Endodermal cell (in vitro differentiated cells): ENCODE data around the gene MS4A10. TPM values are rescaled to one million over a fixed set of nuclear protein-coding genes. Genes with fewer than 3 reads are reported as not detected.

Experiments
- DNase-seq: peaks from one replicate; pipeline ENCODE4 v3.0.0-alpha.2; 2017
- H3K27ac ChIP-seq: 2 replicates; pipeline ENCODE4 v1.5.1; 2013; ENCODE audit warnings: mild to moderate bottlenecking, low read depth, low read length, moderate library complexity
- H3K27me3 ChIP-seq: 2 replicates; pipeline ENCODE4 v1.6.1; 2013; ENCODE audit warnings: mild to moderate bottlenecking, low read length, moderate library complexity; ENCODE audit not compliant: insufficient read depth, control insufficient read depth, poor library complexity, severe bottlenecking
- H3K36me3 ChIP-seq: 2 replicates; pipeline ENCODE4 v1.7.0; 2013; ENCODE audit warnings: mild to moderate bottlenecking, low read length, moderate library complexity; ENCODE audit not compliant: control insufficient read depth, insufficient read depth
- H3K4me1 ChIP-seq: one replicate; pipeline ENCODE4 v1.7.0; 2013; ENCODE audit warnings: low read length; ENCODE audit not compliant: control insufficient read depth, insufficient read depth
- H3K4me3 ChIP-seq: 2 replicates; pipeline ENCODE4 v1.5.1; 2013; ENCODE audit warnings: mild to moderate bottlenecking, low read length, moderate library complexity
- H3K9ac ChIP-seq: 2 replicates; pipeline ENCODE4 v1.6.1; 2013; ENCODE audit warnings: mild to moderate bottlenecking, low read length, moderate library complexity; ENCODE audit not compliant: poor library complexity, severe bottlenecking; ENCODE audit errors: extremely low read depth
- H3K9me3 ChIP-seq: 2 replicates; pipeline ENCODE4 v1.6.1; 2013; ENCODE audit warnings: mild to moderate bottlenecking, low read length, moderate library complexity; ENCODE audit not compliant: control insufficient read depth
- H3K27ac Mint-ChIP-seq: 2 replicates; pipeline ENCODE4 v1.8.0; 2020; ENCODE audit warnings: mixed read lengths
- H3K27me3 Mint-ChIP-seq: 2 replicates; pipeline ENCODE4 v1.8.0; 2021; ENCODE audit warnings: mild to moderate bottlenecking, mixed read lengths; ENCODE audit not compliant: insufficient read depth
- H3K36me3 Mint-ChIP-seq: 2 replicates; pipeline ENCODE4 v1.8.0; 2020; ENCODE audit warnings: low read depth, mixed read lengths
- H3K4me1 Mint-ChIP-seq: 2 replicates; pipeline ENCODE4 v1.8.0; 2020; ENCODE audit warnings: mixed read lengths
- H3K4me3 Mint-ChIP-seq: 2 replicates; pipeline ENCODE4 v1.8.0; 2020; ENCODE audit warnings: mild to moderate bottlenecking, moderate library complexity, mixed read lengths
- H3K9me3 Mint-ChIP-seq: 2 replicates; pipeline ENCODE4 v1.8.0; 2020; ENCODE audit warnings: mild to moderate bottlenecking, mixed read lengths
- WGBS, 2 experiments: methylation state at CpG; one replicate each; pipeline versions ENCODE4 v1.1.5 to v1.1.7; 2013; ENCODE audit warnings: missing lambda C conversion rate in 2 of 2, mixed read lengths in 1 of 2; ENCODE audit not compliant: insufficient coverage in 1 of 2, insufficient read length in 1 of 2; 5-methylcytosine and 5-hydroxymethylcytosine counted together
- total RNA-seq, 2 donors: library from RNA; stranded (reverse); fragmentation: NEBNext Ultra II Directional in 1 of 2; extraction: Animal tissue kit (Norgen Biotek cat#: 25700) in 1 of 2; gene quantifications; 2 replicates in 1 of 2; 3 replicates in 1 of 2; pipeline ENCODE4 v1.2.1, GENCODE V29; 2021
- TF ChIP-seq, protein P1 (sequence below): fragments of 200-600 bp; sonication (generic); conservative IDR thresholded peaks from 2 replicates; pipeline ENCODE4 v1.5.0; 2021; ENCODE audit warnings: antibody characterized with exemption, mild to moderate bottlenecking

MS4A10 gene
- total RNA-seq, 2 donors from 2014 or later, result not detected

DNA sequence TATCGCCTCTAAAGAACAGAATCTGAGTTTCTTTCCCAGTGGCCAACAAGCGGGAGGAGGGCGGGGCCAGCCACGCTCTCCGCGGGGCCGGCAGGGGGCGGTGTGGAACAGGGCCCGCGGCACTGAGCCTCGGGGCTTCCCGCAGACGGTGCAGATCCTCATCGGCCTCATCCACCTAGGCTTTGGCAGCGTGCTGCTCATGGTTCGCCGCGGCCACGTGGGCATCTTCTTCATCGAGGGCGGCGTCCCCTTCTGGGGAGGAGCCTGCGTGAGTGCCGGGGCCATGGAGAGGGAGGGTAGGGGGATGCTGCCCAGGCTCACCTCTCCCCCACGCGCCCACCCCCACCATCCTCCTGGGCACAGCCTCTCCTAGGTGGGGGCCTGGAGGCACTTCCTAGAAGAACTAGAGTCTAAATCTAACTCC is 17.7 kb upstream of the MS4A10 start:
- Histone ChIP-seq H3K9me3 (no peaks in the 10 kb centered on the region), H3K4me1 (no peaks in the 10 kb centered on the region), H3K27me3 (peaks cover 6% of the 10 kb centered on the region), H3K36me3 (no peaks in the 10 kb centered on the region), H3K9ac (no peak overlapping the region), H3K27ac (no peak overlapping the region), H3K4me3 (no peak overlapping the region)
- H3K9me3 Mint-ChIP-seq, result no peaks in the 10 kb centered on the region
- H3K27me3 Mint-ChIP-seq, result peaks cover 29% of the 10 kb centered on the region
- no peaks in the 10 kb centered on the region for H3K36me3 Mint-ChIP-seq
- 72 to 77% methylated on average over 6 to 26 of the region's 26 CpGs for WGBS, 2 experiments
- H3K4me3 Mint-ChIP-seq, result no peak overlapping the region
- TF ChIP-seq, protein P1, sequence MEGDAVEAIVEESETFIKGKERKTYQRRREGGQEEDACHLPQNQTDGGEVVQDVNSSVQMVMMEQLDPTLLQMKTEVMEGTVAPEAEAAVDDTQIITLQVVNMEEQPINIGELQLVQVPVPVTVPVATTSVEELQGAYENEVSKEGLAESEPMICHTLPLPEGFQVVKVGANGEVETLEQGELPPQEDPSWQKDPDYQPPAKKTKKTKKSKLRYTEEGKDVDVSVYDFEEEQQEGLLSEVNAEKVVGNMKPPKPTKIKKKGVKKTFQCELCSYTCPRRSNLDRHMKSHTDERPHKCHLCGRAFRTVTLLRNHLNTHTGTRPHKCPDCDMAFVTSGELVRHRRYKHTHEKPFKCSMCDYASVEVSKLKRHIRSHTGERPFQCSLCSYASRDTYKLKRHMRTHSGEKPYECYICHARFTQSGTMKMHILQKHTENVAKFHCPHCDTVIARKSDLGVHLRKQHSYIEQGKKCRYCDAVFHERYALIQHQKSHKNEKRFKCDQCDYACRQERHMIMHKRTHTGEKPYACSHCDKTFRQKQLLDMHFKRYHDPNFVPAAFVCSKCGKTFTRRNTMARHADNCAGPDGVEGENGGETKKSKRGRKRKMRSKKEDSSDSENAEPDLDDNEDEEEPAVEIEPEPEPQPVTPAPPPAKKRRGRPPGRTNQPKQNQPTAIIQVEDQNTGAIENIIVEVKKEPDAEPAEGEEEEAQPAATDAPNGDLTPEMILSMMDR, result peak; percentile 88
- no peaks in the 10 kb centered on the region for H3K4me1 Mint-ChIP-seq
- peak; percentile 86 for DNase-seq
- H3K27ac Mint-ChIP-seq, result no peak overlapping the region

DNA sequence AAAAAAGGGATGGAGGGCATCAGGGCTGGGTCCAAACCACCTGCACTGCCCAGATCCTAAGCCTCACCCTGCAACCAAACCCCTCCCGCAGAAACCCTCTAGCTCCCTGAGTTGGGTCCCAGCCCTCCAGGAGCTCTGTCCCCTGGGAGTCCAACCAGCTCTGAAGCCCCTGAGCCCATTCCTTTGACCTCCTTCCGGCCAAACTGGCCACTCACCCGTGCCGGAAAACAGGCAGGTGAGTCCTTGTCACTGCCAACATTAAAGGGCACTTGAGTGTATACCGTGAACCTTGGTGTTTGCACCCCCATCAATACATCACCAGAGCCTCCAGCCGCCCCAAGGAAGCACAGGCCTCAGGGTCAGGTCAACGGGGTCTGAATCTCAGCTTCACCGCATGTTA is 16.9 kb upstream of the MS4A10 start:
- no peak overlapping the region for H3K27ac Mint-ChIP-seq
- no peaks in the 10 kb centered on the region for H3K4me1 Mint-ChIP-seq
- Histone ChIP-seq H3K9ac (no peak overlapping the region), H3K4me1 (no peaks in the 10 kb centered on the region), H3K27me3 (peaks cover 6% of the 10 kb centered on the region), H3K9me3 (no peaks in the 10 kb centered on the region), H3K4me3 (no peak overlapping the region), H3K27ac (no peak overlapping the region), H3K36me3 (no peaks in the 10 kb centered on the region)
- H3K9me3 Mint-ChIP-seq, result no peaks in the 10 kb centered on the region
- TF ChIP-seq, protein P1, result no peak
- DNase-seq, result no peak
- H3K27me3 Mint-ChIP-seq, result peaks cover 32% of the 10 kb centered on the region
- H3K4me3 Mint-ChIP-seq, result no peak overlapping the region
- WGBS, 2 experiments, result 94 to 100% methylated on average over 2 to 8 of the region's 8 CpGs
- H3K36me3 Mint-ChIP-seq, result no peaks in the 10 kb centered on the region

DNA sequence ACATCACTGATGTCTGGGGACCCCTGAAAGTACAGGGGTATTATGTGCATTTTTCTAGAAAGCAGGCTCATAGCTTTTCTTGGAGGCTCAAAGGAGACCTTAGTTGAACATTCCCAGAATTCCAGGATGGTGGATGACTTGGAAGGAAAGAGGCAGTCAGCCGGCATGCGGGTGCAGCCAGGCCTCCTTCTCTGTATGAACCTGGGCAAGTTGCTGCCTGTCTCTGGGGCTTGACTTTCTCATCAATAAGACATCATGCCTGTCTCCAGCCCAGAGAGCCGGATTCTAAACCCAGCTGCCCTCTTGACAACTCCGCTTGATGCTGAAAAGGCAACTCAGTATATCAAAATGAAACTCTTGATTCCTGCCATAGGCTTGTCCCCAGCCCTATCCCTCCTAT is 15.9 kb upstream of the MS4A10 start:
- no peak for DNase-seq
- Histone ChIP-seq H3K4me1 (no peaks in the 10 kb centered on the region), H3K9ac (no peak overlapping the region), H3K27me3 (peaks cover 6% of the 10 kb centered on the region), H3K4me3 (no peak overlapping the region), H3K36me3 (no peaks in the 10 kb centered on the region), H3K27ac (no peak overlapping the region), H3K9me3 (no peaks in the 10 kb centered on the region)
- Mint-ChIP-seq H3K27me3 (peaks cover 35% of the 10 kb centered on the region), H3K4me1 (no peaks in the 10 kb centered on the region), H3K27ac (no peak overlapping the region), H3K4me3 (no peak overlapping the region), H3K9me3 (no peaks in the 10 kb centered on the region), H3K36me3 (no peaks in the 10 kb centered on the region)
- WGBS, 2 experiments, result 90 to 93% methylated on average over 4 of the region's 4 CpGs
- TF ChIP-seq, protein P1, result no peak
